Stimulated activated CD4-positive, alpha-beta T cell treated with anti-CD3 and anti-CD28 coated beads, TNF-alpha, amount 100 ng/mL, for 1 hour (primary cell): Measurements from ENCODE around the gene USP17L22.
"Not testable (repeated sequence)": the region's sequence is repeated elsewhere in the genome, so short reads cannot be mapped to it uniquely, and the experiment has no call there.

Source experiments
- DNase-seq, 3 donors: peaks; one replicate each; pipeline ENCODE4 v3.0.0-alpha.2; 2020; ENCODE audit warnings: low read depth in 3 of 3, low spot score in 1 of 3

USP17L22 gene

GRCh38 chr4:9267319-9267718 lies at the start of gene USP17L22:
TSS of gene USP17L22 (plus strand) at chr4:9267619. CDS start at chr4:9267619, 0 bp downstream.
- DNase-seq, result not testable (repeated sequence)

- DNase-seq, result not testable (repeated sequence)
Observed at GRCh38 chr4:9219852-9220251, 47.6 kb upstream of the USP17L22 start, which contains the start of gene USP17L12. TSS of gene USP17L12 (plus strand) at chr4:9220152. CDS start at chr4:9220152, 0 bp downstream.

- not testable (repeated sequence) for DNase-seq
Observed at GRCh38 chr4:9224596-9224995, 42.8 kb upstream of the USP17L22 start, which contains the start of gene USP17L13. TSS of gene USP17L13 (plus strand) at chr4:9224896. CDS start at chr4:9224896, 0 bp downstream.

- DNase-seq, result not testable (repeated sequence)
Observed at GRCh38 chr4:9230249-9230648, 37.2 kb upstream of the USP17L22 start.

GRCh38 chr4:9234085-9234484 lies 33.3 kb upstream of the USP17L22 start, which contains the start of gene USP17L15:
TSS of gene USP17L15 (plus strand) at chr4:9234385. CDS start at chr4:9234385, 0 bp downstream.
- not testable (repeated sequence) for DNase-seq

GRCh38 chr4:9238461-9238860 lies 29.0 kb upstream of the USP17L22 start:
- DNase-seq, result not testable (repeated sequence)

- DNase-seq, result not testable (repeated sequence)
Observed at GRCh38 chr4:9243579-9243978, 23.8 kb upstream of the USP17L22 start, which contains the start of gene USP17L17. TSS of gene USP17L17 (plus strand) at chr4:9243879. CDS start at chr4:9243879, 0 bp downstream.

GRCh38 chr4:9247953-9248680 lies 19.3 kb upstream of the USP17L22 start, which contains the start of gene USP17L18:
TSS of gene USP17L18 (plus strand) at chr4:9248630. CDS start at chr4:9248630, 0 bp downstream.
- not testable (repeated sequence) for DNase-seq

- not testable (repeated sequence) for DNase-seq
Observed at GRCh38 chr4:9253078-9253477, 14.3 kb upstream of the USP17L22 start, which contains the start of gene USP17L19. TSS of gene USP17L19 (plus strand) at chr4:9253378. CDS start at chr4:9253378, 0 bp downstream.

- DNase-seq, result not testable (repeated sequence)
Observed at GRCh38 chr4:9257824-9258223, 9.6 kb upstream of the USP17L22 start, which contains the start of gene USP17L20. TSS of gene USP17L20 (plus strand) at chr4:9258124. CDS start at chr4:9258124, 0 bp downstream.

- not testable (repeated sequence) for DNase-seq
Observed at GRCh38 chr4:9262572-9262971, 4.8 kb upstream of the USP17L22 start, which contains the start of gene USP17L21. TSS of gene USP17L21 (plus strand) at chr4:9262872. CDS start at chr4:9262872, 0 bp downstream.

- DNase-seq, result not testable (repeated sequence)
Observed at GRCh38 chr4:9271719-9272118, 4.3 kb downstream of the USP17L22 start.
